ENCODE measurements around the gene CFAP46. TPM values are rescaled to one million over a fixed set of nuclear protein-coding genes. Genes with fewer than 3 reads are reported as not detected.

Gene CFAP46
- total and polyA plus RNA-seq, 2 of the 4 experiments (the other 2 are of a cell fraction): 1.3 to 1.8 TPM

- dilution Hi-C loops (cut with HindIII; ENCODE audit: low sequenced_read_pairs, unreplicated experiment): no loop called here
- Histone ChIP-seq H3K9ac (ENCODE audit: low read depth, low read length) (no peak overlapping the region), H3K4me1 (ENCODE audit: control insufficient read depth, insufficient read depth, low read length) (no peaks in the 10 kb centered on the region), H3K27me3 (ENCODE audit: control insufficient read depth, insufficient read depth, low read length) (no peaks in the 10 kb centered on the region), H2AFZ (replicated peaks; ENCODE audit: low read length, poor library complexity) (no peak overlapping the region), H2AK5ac (ENCODE audit: low read depth, low read length) (no peak overlapping the region), H4K20me1 (ENCODE audit: insufficient read depth, low read length) (no peaks in the 10 kb centered on the region), H4K8ac (ENCODE audit: low read depth in 2 of 2, low read length in 2 of 2) (no peak overlapping the region), H3K18ac (ENCODE audit: low read depth, low read length) (no peak overlapping the region), H2BK20ac (ENCODE audit: low read depth, low read length) (no peak overlapping the region), H3K79me1 (ENCODE audit: low read depth in 1 of 2, low read length in 2 of 2) (no peaks in the 10 kb centered on the region), H2BK15ac (ENCODE audit: low read depth, low read length) (no peak overlapping the region), H3K4me2 (ENCODE audit: low read depth, low read length) (no peak overlapping the region), H3K14ac (replicated peaks; ENCODE audit: low read depth, low read length) (no peak overlapping the region), H3K27ac (ENCODE audit: insufficient read depth, low read length) (no peak overlapping the region), H3K23ac (ENCODE audit: low read depth, low read length) (no peak overlapping the region), H3K4me3 (ENCODE audit: insufficient read depth, low read depth, low read length) (no peak overlapping the region), H4K5ac (ENCODE audit: low read depth, low read length) (no peak overlapping the region), H3K9me1 (ENCODE audit: insufficient read depth, low read length) (peaks cover 6% of the 10 kb centered on the region), H2BK120ac (ENCODE audit: low read depth, low read length) (no peak overlapping the region), H2AK9ac (replicated peaks; ENCODE audit: low read depth, low read length, poor library complexity) (no peak overlapping the region), H3K56ac (ENCODE audit: extremely low read depth, insufficient read depth, low read length) (no peak overlapping the region), H3K36me3 (ENCODE audit: control insufficient read depth, insufficient read depth, low read length) (peaks cover 1% of the 10 kb centered on the region), H4K91ac (ENCODE audit: insufficient read depth, low read depth, low read length) (no peak overlapping the region), H2BK5ac (ENCODE audit: low read depth, low read length, poor library complexity, severe bottlenecking) (no peak overlapping the region), H3K9me3 (ENCODE audit: control insufficient read depth, insufficient read depth, low read length) (no peaks in the 10 kb centered on the region), H3K4ac (ENCODE audit: low read depth, low read length) (no peak overlapping the region)
- 100% methylated on average over 3 of the region's 11 CpGs; no CpG with 5 or more reads in 1 of the 2 experiments for WGBS, 2 experiments (ENCODE audit: extremely low coverage in 2 of 2, insufficient read length in 1 of 2)
- CTCF ChIA-PET: no interaction called here
- in situ Hi-C loops (cut with MboI; ENCODE audit: low sequenced_read_pairs): no loop called here
- ATAC-seq (ENCODE audit: low read depth) (no peak), DNase-seq (no peak)
- POLR2A ChIA-PET (ENCODE audit: unreplicated experiment): no interaction called here
- intact Hi-C loops (cut with micrococcal nuclease): no loop called here
- BruUV-seq (replicated peaks): no TSS peak
- TF ChIP-seq MAFK (IDR thresholded peaks at IDR 0.05; ENCODE audit: low read depth, low read length) (no peak), FOS (IDR thresholded peaks at IDR 0.05; ENCODE audit: low read depth, low read length) (no peak), USF2 (IDR thresholded peaks at IDR 0.05; ENCODE audit: low read depth, low read length) (no peak)
Observed at GRCh38 chr10:132761395-132762060, 180.8 kb downstream of the CFAP46 start.
